Pericardium fibroblast (primary cell): ENCODE data around the gene TJP1. TPM values are rescaled to one million over a fixed set of nuclear protein-coding genes. Genes with fewer than 3 reads are reported as not detected.

Source experiments
- total RNA-seq: library from RNA; depleted of rRNA; stranded (reverse); fragments of >200 nt; gene quantifications from 2 replicates; pipeline ENCODE4 v1.2.3, GENCODE V29; 2015

TJP1 gene
- total RNA-seq, result 43.9 and 56.8 TPM in 2 replicates

GRCh38 chr15:29822100-29822683 lies at the start of gene TJP1:
TJP1 (minus strand) TSS chr15:29822468; CDS start chr15:29822028, 440 bp downstream.

